Measurements from ENCODE around the gene SERPINB8.

DNA sequence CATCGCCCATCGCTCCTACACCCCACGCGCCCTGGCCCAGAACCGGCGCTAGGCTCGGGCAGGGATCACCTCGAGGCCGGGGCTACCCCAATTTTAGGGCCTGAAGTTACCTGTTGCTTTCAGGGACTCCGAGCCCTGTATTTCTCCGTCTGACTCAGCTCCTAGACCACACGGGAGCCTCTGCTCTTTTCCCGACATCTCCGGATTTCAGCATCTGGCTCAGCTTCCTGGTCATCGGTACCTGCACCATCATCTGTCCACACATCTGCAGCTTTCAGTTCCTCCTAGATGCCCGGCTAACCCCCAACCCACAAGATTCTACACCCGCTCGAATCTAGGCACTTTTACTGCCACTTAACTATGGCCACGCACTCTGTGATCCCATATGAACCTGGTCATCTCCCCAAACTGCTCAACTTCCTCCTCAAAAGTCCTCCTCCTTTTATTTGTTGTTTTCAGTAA is 32.9 kb upstream of the SERPINB8 start:
- TF ChIP-seq, protein P1, sequence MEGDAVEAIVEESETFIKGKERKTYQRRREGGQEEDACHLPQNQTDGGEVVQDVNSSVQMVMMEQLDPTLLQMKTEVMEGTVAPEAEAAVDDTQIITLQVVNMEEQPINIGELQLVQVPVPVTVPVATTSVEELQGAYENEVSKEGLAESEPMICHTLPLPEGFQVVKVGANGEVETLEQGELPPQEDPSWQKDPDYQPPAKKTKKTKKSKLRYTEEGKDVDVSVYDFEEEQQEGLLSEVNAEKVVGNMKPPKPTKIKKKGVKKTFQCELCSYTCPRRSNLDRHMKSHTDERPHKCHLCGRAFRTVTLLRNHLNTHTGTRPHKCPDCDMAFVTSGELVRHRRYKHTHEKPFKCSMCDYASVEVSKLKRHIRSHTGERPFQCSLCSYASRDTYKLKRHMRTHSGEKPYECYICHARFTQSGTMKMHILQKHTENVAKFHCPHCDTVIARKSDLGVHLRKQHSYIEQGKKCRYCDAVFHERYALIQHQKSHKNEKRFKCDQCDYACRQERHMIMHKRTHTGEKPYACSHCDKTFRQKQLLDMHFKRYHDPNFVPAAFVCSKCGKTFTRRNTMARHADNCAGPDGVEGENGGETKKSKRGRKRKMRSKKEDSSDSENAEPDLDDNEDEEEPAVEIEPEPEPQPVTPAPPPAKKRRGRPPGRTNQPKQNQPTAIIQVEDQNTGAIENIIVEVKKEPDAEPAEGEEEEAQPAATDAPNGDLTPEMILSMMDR (IDR thresholded peaks at IDR 0.05): no peak
- no peak for TF ChIP-seq EZH2phosphoT487 (IDR thresholded peaks at IDR 0.05)
